H4 (cell line): Measurements from ENCODE around the gene SOX8. TPM values are rescaled to one million over a fixed set of nuclear protein-coding genes. Genes with fewer than 3 reads are reported as not detected.

Experiments
- DNase-seq: peaks from one replicate; pipeline ENCODE4 v3.0.0-alpha.2; 2015; ENCODE audit warnings: low spot score
- total RNA-seq: library from RNA; depleted of rRNA; stranded (reverse); fragments of >200 nt; shearing (Covaris generic); gene quantifications from 2 replicates; pipeline ENCODE4 v1.2.3, GENCODE V29; 2014

The SOX8 gene
- total RNA-seq, 1 experiment from 2014 or later, result 0.12 TPM

DNA sequence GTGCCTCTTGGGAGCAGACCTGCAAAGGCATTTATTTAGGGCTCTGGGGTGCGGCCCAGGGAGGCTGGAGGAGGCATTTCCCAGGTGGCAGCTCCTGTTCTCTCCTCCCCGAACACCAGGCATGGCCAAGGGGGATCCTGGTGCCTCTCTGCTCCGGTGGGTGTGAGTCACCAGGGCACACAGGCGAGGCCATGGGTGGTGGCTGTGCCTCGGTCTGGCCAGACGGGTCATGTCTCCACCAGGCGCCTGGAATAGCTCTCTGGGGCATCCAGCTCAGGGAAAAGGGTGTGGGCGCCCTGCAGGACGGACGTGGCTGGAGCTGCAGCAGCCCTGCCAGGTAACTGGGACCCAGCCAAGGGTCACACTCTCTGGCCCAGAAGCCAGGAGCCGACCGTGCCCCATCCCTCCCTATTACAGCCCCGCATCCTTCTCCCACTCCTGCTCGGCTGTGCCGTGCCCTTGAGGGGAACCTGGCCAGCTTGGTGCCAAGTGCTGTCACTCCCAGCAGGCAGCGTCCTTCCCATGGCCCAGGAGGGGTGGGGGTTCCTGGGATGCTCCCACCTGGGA, 25.8 kb downstream of the SOX8 start:
- DNase-seq, result no peak

DNA sequence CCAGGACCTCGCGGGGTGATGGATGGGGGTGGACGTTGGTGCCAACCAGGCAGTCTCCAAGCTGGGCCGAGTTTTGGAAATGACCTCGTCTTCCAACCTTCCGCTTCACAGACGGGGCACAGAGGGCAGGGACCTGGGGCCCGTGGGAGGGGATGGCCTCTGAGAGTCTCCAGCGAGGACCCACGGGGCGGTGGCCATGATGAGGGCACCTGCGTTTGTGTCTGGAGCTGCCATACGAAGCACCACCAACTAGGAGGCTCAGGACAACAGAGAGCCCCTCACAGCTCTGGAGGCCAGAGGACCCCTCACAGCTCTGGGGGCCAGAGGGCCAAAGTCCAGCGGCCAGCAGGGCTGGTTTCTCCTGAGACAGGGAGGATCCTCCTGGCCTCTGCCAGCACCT, 26.5 kb downstream of the SOX8 start:
- DNase-seq, result no peak

DNA sequence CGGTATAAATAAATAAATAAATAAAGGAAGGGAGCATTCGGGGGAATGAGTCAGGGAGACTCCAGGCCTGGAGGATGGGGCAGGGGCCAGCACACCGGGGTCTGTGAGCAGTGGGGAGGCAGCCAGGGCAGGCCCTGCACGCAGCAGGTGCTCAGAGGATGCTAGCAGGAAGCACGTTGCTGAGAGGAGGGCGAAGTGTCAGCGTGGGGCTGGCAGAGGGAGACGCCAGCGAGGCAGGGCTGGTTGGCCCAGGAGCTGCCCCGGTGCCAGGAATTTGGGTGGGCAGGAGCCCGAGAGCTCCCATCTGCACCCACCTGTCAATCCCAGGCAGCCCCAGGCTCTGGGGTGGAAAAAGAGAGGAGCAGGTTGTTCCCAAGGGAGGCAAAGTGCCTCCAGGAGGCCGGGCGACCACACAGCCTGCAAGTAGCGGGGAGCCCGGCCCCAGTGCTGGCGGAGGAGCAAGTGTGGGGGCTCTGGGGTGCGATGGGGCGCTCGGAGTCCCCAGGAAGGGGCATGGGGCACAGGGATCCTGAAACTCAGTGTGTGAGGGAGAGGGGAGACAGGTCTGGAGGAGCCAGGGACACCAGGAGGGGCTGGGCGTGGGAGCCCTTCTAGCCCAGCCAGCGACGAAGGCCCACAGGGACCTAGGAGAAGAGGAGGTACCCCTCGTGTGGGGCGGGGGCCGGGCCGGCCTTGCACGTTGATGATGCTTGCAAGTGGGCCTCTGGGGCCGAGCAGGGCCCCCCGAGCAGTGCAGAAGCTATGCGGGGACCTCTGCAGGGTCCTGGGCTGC, 28.0 kb downstream of the SOX8 start:
- no peak for DNase-seq

DNA sequence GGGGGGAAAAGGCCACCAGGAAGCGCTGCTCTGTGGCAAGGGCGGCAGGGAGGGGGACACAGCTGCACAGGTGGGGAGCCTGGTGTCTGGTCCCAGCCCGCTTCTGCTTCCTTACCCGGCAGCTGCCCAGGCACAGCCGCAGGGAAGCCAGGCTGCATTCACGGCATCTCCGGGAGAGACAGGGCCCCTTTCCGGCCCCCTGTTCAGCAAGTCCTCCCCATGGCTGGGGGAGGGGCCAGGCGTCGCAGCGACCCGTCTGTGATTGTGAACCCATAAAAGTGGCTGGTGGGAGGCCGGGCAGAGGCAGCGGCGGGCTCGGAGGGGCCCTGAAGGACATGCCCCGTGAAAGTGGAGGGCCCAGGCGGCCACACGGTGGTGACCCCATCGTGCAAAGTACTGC, 28.7 kb downstream of the SOX8 start:
- no peak for DNase-seq

DNA sequence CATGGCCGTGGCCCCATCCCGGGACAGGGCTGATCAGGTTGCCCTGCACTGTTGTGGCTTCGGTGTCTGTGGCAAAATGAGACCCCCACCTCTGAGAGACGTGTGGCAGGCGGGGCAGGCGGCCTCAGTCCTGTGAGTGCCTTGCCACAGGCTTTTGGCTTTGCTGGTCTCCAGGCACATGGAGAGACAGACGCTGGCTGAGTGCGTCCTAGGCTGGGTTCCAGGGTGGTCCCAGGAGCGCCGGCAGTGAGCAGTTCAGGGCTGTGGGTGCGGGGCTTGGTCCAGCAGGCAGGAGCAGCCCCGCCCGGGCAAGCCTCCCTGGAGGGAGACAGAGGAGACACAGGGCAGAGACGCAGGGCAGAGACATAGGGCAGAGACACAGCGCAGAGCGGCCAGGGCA, 29.2 kb downstream of the SOX8 start:
- no peak for DNase-seq

DNA sequence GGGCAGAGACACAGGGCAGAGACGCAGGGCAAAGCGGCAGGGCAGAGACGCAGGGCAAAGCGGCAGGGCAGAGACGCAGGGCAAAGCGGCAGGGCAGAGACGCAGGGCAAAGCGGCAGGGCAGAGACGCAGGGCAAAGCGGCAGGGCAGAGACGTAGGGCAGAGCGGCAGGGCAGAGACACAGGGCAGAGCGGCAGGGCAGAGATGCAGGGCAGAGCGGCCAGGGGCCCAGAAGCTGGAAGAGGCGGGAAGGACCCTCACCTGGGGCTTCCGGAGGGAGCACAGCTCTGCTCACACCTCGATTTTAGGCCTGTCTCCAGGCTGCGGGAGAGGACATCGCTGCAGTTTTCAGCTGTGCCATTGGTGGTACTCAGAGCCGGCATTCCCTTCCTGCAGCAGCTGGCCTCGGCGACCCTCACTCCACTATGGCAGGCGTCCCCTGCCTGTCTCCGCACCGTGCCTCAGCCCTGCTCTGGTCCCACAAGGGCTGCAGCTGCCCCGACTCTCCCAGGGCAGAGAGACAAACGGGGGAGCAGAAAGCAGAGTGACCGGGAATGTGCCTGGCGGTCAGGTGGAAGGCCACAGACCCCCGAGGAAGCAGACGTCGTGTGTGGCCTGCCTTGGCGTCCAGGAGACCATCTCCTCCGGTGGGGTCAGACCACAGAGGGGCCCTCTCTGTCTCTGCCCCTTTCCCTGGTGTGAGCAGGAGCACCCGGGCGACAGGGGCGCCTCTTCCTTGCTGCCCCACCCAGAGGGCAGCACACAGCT, 29.9 kb downstream of the SOX8 start:
- no peak for DNase-seq

DNA sequence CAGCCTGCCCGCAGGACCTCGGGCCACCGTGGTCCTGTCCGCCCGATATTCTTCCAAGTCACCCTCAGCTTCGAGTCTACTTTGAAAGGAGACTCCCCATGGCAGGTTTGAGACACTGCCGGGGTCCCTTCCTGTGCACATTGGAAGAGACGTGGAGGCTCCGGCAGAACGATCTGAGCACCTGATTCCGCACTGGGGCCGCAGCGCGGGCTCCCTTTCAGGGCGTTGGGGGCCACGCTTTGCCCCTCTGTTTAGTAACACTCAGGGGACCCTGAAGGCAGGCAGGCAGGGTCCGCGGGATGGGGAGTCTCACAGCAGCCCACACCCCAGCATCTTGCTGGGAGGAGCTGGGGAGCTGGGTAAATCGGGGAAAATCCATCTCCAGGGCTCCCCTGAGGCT, 30.6 kb downstream of the SOX8 start:
- no peak for DNase-seq

DNA sequence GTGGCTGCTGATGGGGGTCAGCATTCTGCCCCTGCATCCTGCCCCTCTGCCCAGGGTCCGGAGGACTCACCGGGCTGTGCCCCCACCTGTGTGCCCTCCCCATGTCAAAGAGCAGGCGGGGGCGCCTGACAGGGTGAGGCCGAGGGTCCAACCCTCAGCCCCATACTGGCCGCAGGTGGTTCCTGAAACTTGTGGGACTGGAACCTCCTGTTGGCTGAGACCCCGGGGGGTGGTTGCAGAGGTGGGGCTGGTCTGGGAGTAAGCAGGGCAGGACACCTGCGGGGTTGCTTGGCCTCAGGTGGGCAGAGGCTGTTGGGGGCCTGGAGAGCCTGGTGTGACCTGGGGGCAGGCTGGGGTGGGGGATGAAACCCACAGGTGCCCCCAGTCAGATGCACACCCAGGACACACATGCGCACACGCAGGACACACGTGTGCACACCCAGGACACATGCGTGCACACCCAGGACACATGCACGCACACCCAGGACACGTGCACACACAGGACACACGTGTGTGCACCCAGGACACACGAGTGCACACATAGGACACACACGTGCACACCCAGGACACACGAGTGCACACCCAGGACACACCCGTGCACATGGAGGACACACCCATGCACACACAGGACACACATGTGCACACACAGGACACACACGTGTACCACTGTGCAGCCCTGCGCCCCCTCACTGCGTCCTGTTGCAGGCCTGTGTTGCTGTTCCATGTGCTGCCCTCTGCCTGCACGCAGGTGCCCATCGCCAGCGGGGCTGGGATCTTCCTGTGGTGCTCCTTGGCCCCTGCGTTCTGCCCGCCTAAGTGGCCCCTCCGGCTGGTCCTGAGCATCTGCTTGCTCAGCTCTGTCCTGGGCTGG, 31.4 kb downstream of the SOX8 start:
- no peak for DNase-seq

DNA sequence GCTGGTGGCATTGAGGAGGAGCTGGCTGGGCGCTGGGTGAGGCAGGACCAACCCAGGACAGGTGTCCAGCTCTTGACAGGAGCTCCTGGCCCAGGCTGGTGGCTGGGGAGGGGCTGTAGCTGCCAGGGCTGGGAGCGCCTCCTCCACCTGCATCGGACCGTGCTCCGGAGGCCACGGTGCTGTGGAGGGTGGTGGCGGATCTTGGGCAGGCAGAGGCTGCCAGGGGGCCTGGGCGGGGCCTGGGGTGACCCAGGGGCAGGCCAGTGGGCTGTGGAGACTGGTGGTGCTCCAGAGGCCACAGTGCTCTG, 32.0 kb downstream of the SOX8 start:
- DNase-seq, result no peak

DNA sequence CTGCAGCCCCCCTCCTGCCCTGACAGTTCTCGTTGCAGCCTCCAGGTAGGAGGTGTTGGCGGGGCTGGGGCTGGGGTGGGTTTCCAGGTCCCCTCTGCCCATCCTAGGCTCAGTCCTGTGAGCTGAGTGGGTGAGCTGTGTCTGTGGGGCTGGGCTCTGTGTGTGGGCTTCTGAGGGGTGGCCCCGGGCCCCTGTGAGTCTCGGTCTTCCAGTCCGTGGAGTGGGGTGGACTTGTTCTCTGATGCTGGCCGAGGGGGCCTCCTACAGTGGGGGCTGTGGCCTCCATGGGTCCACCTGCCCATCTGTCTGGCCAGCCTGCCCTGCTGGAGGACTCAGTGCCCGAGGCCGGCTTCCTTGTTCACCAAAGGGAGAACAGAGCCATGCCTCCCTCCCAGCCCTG, 32.7 kb downstream of the SOX8 start:
- no peak for DNase-seq

DNA sequence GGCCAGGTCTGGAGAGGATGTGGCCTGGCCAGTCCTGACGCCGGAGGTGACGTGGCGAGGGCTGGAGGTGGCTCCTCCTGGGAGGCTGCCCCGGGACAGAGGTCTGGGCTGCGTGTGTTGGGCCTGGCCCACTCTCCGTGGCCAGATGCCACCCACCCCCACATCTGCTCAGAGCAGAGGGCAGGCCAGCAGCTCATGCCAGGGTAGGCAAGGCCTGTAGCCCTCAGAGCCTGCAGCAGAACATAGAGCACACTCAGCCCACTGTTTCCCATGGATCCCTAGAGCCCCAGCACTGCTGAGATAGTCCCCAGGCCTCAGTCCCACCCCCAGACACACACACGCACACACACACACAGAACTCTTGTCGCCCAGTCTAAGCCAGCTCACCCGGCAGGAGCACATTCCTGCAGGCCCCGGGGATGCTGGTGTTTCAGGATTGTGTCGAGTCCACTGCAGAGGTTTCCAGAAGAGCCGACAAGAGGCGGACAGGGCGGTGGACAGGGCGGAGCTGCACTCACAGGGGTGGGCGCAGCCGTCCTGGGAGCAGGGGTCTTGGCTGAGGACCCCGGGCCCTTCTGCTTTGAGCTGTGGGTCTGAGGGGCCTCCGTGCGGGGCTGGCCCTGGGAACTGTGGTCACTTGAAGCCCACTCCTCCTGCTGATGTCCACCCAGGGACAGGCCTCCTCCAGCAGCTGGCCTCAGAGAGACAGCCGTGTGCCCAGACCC, 33.4 kb downstream of the SOX8 start:
- DNase-seq, result no peak

DNA sequence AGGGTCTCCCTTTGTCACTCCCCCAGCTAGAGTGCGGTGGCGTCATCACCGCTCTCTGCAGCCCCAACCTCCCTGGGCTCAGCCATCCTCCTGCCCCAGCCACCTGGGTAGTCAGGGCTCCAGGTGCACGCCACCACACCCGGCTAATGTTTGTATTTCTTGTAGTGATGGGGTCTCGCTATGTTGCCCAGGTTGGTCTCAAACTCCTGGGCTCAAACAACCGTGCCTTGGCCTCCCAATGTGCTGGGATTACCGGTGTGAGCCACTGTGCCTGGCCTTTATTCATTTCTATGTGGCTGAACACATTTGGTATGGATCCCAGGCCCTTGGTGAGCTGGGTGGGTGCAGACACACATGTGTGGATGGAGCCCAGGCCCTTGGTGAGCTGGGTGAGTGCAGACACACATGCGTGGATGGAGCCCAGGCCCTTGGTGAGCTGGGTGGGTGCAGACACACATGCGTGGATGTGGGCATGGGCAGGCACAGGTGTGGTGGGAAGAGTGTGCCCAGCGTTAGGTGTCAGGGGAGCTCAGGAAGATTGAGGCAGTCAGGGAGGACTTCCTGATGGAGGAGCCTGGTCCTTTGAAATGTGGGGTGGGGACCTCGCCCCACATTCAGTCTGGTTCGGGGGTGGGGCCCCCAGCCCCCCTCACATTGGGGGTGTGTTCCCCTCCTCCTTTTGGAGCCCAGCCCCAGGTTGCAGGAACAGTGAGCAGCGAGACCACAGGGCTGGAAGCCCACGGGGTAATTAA, 37.1 kb downstream of the SOX8 start:
- no peak for DNase-seq

DNA sequence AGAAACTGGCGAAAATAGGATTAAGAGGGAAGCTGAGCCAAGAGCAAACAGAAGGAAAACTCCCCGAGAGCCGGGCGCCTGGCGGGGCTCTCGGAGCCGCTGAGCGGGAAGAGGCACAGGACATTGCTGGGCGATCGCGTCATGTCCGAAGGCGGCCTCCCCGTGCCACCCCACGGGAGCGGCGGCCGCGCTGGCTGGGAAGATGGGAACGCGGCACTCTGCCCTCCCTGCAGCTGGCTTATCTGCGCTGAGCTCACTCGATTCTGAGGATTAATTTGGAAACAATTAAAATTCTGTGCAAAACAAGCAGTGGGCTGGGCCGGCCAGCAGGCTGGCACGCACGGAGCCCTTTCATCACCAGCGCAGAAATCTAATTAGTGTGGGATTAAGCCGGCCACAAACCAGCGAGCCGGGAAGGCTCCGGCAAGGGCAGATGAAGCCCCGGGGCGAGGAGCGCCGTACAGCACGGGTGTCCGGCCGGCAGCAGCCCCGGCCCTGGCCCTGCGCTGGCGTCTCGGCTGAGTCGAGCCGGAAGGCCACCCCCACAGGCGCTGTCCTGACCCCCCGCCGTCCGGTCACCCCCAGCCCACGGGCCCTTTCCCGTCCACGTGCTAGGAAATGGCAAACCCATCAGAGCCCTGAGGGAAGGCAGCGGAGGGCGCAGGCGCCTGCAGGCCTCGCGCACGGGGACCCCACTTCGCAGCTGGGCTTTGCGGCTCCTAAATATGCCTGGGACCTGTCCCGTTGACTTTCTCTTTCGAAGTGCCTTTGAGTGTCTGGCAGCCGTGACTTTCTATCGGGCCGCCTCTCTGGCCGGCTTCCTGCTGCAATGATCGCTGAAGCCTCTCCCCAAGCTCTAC, 37.9 kb downstream of the SOX8 start:
- peak; percentile 57 for DNase-seq

DNA sequence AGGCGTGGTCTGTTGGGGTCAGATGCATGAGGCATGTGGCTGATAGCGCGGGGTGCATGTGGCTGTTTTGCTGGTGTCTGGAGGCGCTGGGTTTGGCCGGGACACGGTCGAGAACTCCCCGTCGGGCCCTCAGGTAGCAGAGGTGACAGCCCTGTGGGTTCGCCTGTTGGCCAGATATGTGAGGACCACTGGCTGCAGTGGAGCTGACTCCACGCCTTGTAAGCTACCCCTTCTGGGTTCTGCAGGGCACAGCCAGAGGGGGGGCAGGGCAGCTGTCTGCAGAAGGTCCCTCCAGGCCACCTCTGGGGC, 38.5 kb downstream of the SOX8 start:
- no peak for DNase-seq

DNA sequence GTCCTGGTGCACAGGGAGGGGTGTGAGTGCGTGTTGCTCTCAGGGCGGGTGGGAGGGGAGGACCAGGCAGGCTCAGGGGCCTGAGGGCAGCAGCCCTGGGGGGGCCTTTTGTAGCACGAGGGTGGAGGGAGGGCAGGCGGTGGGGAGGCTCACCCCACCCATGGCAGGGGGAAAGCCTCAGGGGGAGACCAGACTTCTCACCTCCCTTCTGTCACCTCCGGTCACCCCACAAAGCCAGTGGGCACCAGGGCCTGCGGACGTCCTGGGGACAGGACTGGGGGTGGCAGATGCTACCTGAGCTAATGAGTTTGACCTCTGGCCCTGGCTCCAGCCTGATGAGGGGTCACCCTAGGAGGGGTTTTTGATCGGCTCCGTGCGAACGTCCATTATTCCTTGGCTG, 39.0 kb downstream of the SOX8 start:
- no peak for DNase-seq

DNA sequence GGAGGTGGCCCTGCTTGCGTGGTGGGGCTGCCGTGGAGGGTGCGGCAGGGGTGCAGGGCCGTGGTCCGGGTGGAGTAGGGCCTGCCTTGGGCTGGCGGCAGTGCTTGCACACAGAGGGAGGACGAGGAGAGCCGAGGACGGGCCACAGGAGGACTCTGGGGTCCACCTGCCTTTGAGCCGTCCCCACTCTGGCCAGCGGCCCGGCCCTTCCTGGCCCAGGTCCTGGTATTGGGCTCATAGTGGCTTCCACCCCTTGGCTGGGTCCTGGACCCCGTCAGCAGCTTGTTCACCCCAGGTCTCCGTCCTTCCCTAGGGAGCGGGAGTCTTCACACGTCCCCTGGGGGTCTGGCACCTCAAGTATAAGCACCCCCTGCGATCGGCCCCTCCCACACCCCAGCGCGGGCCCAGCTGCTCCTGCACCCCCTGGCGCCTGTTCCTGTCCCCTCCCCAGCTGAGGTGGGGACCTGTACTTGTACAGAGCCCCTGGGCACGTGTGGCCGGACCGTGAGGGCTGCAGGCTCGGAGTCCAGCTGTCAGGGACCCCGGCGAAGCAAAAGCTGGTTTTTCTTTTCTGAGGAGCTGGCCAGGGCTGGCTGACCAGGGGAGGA, 40.1 kb downstream of the SOX8 start:
- DNase-seq, result no peak

DNA sequence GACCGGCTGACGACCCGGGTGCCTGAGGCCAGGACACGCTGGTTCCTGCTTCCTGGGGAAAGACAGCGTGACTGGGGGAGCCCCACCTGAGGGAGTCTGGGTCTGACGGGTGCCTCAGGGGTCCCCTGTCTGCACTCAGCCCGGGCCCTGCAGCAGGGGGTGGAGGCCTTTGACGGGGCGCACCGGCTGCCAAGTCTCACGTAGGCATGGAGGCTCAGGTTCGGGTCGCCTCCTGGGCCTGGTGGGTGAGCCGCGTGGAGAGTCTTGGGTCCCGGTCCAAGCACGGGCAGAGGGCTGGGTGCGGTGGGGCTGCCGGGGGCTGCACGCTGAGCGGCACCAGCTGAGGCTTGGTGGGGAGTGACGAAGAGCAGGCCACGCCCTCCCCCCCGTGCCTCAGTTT, 40.9 kb downstream of the SOX8 start:
- no peak for DNase-seq

DNA sequence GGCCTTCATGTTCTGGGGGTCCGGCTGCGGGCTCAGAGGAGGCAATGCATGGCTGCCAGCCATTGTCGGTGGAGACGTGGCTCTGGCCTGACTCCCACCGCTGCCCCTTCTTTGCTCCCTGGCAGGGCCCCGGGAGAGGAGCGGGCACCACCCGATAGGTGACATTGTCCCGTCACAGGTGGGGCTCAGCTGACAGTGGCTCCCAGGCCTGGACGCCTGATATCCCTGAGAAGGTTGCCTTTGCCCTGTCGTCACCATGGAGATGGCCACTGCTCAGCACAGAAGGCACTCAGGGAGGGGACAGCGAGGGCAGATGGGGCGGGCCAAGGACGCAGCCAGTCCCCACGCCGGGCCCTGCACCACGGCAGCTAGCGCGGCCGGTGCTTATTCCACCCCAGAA, 42.6 kb downstream of the SOX8 start:
- DNase-seq, result no peak

DNA sequence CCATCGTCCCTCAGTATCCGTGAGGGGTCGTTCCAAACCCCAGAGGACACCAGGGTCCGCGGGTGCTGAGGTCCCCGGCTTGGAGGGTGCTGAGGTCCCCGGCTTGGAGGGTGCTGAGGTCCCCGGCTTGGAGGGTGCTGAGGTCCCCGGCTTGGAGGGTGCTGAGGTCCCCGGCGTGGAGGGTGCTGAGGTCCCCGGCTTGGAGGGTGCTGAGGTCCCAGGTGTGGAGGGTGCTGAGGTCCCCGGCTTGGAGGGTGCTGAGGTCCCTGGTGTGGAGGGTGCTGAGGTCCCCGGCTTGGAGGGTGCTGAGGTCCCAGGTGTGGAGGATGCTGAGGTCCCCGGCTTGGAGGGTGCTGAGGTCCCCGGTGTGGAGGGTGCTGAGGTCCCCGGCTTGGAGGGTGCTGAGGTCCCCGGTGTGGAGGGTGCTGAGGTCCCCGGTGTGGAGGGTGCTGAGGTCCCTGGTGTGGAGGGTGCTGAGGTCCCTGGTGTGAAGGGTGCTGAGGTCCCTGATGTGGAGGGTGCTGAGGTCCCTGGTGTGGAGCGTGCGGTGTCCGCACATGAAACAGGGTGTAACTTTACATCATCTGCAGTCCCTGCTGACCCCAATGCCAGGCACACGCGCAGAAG, 43.7 kb downstream of the SOX8 start:
- DNase-seq, result peak; percentile 46
